ENCODE results near the gene PWWP2B.
A peak's percentile ranks its signal among the peaks of the same experiment; 100 is the strongest.
"Not testable (repeated sequence)": the region's sequence is repeated elsewhere in the genome, so short reads cannot be mapped to it uniquely, and the experiment has no call there.

The PWWP2B gene

GRCh38 chr10:132386419-132386831 lies 10.6 kb upstream of the PWWP2B start:
- Histone ChIP-seq H3K27me3 (peaks cover 0 to 8% of the 10 kb centered on the region in 2 donors), H3K27ac (no peak overlapping the region), H3K4me1 (peaks cover 0 to 18% (median 3%) of the 10 kb centered on the region in 4 donors), H3K9me3 (peaks cover 0 to 10% (median 10%) of the 10 kb centered on the region in 3 donors), H3K36me3 (no peaks in the 10 kb centered on the region), H3K4me3 (no peak overlapping the region)
- TF ChIP-seq CTCF (IDR thresholded peaks at IDR 0.05): no peak
- DNase-seq: peak in 1 of 2 donors; percentile 65
- intact Hi-C loops (cut with DNase I; ENCODE audit: low total_unique reads): loop anchor here (2.0 kb wide), 1 partner anchor 66 kb away; no protein-coding TSS in a partner anchor

GRCh38 chr10:132386896-132387295 lies 10.1 kb upstream of the PWWP2B start:
- DNase-seq: peak in 1 of 2 donors; percentile 45
- intact Hi-C loops (cut with DNase I; ENCODE audit: low total_unique reads): loop anchor here (2.0 kb wide), 1 partner anchor 66 kb away; no protein-coding TSS in a partner anchor

GRCh38 chr10:132387764-132388210 lies 9.2 kb upstream of the PWWP2B start:
- intact Hi-C loops (cut with DNase I; ENCODE audit: low total_unique reads): loop anchor here (2.0 kb wide), 1 partner anchor 65 kb away; no protein-coding TSS in a partner anchor
- peak; percentile 54 to 58 for TF ChIP-seq CTCF (IDR thresholded peaks at IDR 0.05)
- Histone ChIP-seq H3K27me3 (peaks cover 0 to 8% of the 10 kb centered on the region in 2 donors), H3K4me1 (peaks cover 0 to 18% (median 3%) of the 10 kb centered on the region in 4 donors), H3K36me3 (no peaks in the 10 kb centered on the region), H3K27ac (no peak overlapping the region), H3K9me3 (no peaks in the 10 kb centered on the region), H3K4me3 (no peak overlapping the region)
- DNase-seq: peak; percentile 33 to 74

More at GRCh38 chr10:132386896-132387295, 10.1 kb upstream of the PWWP2B start:
- not testable (repeated sequence) for H3K27me3 ChIP-seq, H3K36me3 ChIP-seq, H3K9me3 ChIP-seq, H3K27ac ChIP-seq, H3K4me3 ChIP-seq
- peaks cover 0 to 18% (median 3%) of the 10 kb centered on the region in 4 donors for H3K4me1 ChIP-seq

GRCh38 chr10:132388891-132389432 lies 8.0 kb upstream of the PWWP2B start:
- Histone ChIP-seq H3K9me3 (no peaks in the 10 kb centered on the region), H3K27me3 (peaks cover 0 to 8% of the 10 kb centered on the region in 2 donors), H3K27ac (no peak overlapping the region), H3K4me1 (peaks cover 0 to 18% (median 3%) of the 10 kb centered on the region in 4 donors), H3K4me3 (no peak overlapping the region), H3K36me3 (no peaks in the 10 kb centered on the region)
- TF ChIP-seq CTCF (IDR thresholded peaks at IDR 0.05): no peak
- DNase-seq: peak; percentile 19 to 70
- intact Hi-C loops (cut with DNase I; ENCODE audit: low total_unique reads): no loop called here

- H3K27me3 ChIP-seq: peaks cover 0 to 8% of the 10 kb centered on the region in 2 donors
- no peaks in the 10 kb centered on the region for H3K36me3 ChIP-seq
- no peaks in the 10 kb centered on the region for H3K9me3 ChIP-seq
- H3K27ac ChIP-seq: no peak overlapping the region
- intact Hi-C loops (cut with DNase I; ENCODE audit: low total_unique reads): loop anchor here (10.0 kb wide), 3 partner anchors 55 to 255 kb away; partner anchors contain the start of gene LRRC27
- DNase-seq: peak in 1 of 2 donors; percentile 61
- H3K4me1 ChIP-seq: peaks cover 0 to 21% (median 4%) of the 10 kb centered on the region in 4 donors
- TF ChIP-seq CTCF (IDR thresholded peaks at IDR 0.05): no peak
- no peak overlapping the region for H3K4me3 ChIP-seq
Measured at GRCh38 chr10:132389433-132390169, 7.4 kb upstream of the PWWP2B start.
